ENCODE data around the gene COX10.

DNA sequence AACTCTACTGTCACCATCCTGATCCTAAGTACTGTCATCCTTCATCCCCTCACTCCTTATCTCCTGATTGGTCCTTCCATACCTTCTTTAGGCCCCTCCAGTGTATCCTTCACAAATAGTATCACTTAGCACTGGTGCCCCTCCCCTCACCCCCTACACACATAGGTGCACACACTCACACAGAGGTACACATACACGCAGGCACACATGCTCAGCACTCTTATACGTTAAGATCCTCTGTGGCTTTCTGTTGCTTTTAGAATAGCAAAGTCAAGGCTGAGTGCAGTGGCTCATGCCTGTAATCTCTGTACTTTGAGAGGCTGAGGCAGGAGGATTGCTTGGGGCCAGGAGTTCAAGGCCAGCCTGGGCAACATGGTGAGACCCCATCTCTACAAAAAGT lies 135.2 kb downstream of the COX10 start:
- no peak for TF ChIP-seq YY1 (IDR thresholded peaks at IDR 0.05; ENCODE audit: insufficient read depth, insufficient read length)
- no peak for TF ChIP-seq ZNF274 (IDR thresholded peaks at IDR 0.05; ENCODE audit: low read depth, low read length)

Data from NT2/D1 (cell line).